GM12874 (cell line): Measurements from ENCODE around the gene ARID1A.

Source experiments
- CTCF ChIP-seq: IDR thresholded peaks from 2 replicates; pipeline ENCODE4 v1.5.1; 2011; ENCODE audit warnings: low read depth, mild to moderate bottlenecking, control low read depth, low read length, moderate library complexity; ENCODE audit not compliant: insufficient read depth

Gene ARID1A

GRCh38 chr1:26829184-26829911 is 133.5 kb downstream of the ARID1A start:
- no peak for TF ChIP-seq CTCF

- TF ChIP-seq CTCF: no peak
Observed at GRCh38 chr1:26831059-26831458, 135.2 kb downstream of the ARID1A start.
